T-helper 22 cell (primary cell): Measurements from ENCODE around the gene FBLN1.

Experiments used
- DNase-seq: peaks from one replicate; pipeline ENCODE4 v3.0.0-alpha.2; 2020; ENCODE audit warnings: low read depth

FBLN1 gene

GRCh38 chr22:45504373-45505341 is 2.0 kb downstream of the FBLN1 start:
- DNase-seq: no peak

DNA sequence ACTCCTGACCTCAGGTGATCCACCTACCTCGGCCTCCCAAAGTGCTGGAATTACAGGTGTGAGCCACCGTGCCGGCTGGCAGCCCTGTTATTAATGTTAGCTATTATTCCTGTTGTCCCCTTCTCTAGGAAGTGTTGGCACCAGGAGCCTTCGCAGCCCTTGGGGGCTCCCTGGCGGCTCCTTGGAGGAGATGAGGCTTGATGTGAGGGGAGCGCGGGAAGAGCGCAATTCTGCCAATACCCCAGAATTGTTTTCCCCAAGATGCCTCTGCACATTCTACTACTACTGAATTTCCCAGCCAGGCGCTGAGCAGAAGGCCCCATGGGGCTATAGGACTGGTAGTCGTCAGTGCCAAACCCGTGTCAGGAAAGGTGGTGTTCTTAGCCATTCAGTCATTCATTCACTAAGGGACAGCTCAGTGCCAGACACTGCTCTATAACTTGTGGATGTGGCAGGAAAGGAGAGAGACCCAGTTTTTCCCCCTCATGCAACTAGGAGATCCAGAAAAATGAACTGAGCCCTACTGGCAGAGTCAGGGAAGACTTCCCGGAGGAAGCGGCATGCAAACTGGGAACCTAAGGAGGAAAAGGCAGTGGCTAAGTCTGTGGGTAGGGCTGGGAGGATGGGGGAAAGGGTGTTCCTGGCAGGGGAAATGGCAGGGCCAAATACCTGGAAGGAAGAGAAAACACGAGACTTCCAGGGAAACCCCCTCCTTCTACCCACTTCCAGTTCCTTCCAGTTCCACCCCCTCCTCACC is 3.5 kb downstream of the FBLN1 start:
- DNase-seq: no peak

GRCh38 chr22:45506816-45507360 is 4.2 kb downstream of the FBLN1 start:
- no peak for DNase-seq

DNA sequence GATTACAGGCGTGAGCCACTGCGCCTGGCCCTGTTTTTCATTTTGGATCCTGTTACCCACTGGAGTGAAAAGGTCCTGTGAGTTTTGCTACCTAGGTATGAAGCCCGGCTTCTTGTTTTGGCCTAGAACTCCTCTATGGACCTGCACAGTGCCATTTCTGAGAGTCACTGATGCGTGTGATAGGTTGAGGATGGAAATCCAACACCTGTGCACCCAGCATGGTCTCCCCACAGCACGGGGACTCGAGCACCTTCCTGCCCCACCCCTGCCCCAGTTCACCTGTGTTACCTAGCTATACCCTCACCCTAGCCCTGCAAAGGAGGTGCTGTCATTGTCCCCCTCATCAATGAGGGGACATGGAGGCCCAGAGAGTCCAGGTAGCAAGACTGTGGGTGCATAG is 5.1 kb downstream of the FBLN1 start:
- DNase-seq: no peak

DNA sequence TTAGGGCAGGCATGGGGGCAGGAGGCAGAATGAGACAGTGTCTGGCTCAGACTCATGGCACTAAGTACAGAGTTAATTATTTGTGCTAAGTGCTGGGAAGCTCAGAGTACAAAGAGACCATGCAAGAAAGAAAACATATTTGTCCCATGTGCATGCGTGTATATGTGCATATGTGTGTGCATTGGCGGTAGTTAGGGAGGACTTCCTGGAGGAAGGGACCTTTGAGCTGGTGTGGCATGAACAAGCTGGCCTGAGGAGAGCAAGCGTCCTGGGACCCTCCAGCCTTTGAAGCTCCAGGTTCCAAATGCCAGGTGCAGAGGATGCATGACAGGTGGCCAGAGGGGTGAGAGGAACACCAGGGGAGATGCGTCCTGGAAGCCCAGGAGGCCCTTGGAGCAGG is 6.1 kb downstream of the FBLN1 start:
- DNase-seq: no peak

DNA sequence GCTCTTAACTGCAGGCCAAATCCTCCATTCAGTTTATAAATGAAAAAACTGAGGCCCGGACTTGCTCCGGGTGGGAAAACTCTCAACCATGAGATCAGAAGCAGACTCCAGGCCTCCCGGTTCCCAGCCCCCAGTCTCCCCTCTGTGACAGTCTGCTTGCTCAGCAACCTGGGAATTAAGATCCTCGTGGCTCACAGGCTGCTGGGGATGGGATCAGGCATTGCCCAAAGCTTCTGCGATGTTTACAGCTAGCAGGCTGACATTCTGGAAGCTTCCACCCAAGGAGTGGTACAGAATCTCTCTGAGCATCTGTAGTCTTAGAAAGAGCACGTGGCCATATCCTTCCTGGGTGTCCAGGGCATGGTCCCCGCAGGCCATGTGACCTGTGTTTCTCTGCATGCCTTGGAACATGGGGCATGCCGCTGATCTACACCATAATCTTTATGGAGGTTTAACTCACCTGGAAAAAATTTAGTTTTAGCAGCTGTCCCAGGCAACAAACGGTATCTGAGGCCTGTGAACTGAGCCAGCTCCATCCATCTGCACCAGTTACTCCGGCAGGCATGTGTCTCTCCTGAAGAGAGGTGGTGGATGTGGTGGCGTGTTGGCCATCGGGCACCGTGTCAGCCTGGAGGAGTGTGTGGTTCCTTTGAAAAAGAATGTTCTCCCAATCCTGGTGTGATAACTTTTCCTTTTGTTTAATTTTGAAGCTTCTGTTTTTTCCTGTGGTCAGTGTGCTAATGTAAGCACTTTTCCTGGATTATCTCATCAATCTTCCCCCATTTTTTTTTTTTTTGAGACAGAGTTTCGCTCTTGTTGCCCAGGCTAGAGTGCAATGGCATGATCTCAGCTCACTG is 7.9 kb downstream of the FBLN1 start:
- DNase-seq: no peak

GRCh38 chr22:45511847-45512261 is 9.2 kb downstream of the FBLN1 start:
- no peak for DNase-seq

DNA sequence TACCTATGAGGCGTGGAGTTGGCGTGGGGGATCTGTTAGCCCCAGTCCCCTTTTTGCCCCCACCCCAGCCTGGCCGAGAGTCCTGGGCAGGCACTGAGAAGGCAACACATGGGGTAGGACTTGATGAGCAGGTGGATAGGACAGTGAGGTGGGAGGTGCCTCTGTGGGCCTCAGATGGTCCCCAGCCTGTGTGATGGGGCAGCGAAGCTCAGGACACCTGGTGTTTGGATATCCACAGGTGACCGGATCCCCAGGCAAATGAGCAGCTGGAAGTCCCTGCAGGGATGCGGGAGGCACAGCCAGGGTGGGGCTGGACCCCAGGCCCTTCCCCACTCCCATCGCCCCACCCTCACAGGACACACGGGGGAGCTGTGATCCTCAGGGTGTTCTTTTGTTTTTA is 9.7 kb downstream of the FBLN1 start:
- no peak for DNase-seq

- no peak for DNase-seq
Observed at GRCh38 chr22:45515676-45516075, 13.0 kb downstream of the FBLN1 start.

GRCh38 chr22:45516163-45516562 is 13.5 kb downstream of the FBLN1 start:
- DNase-seq: no peak

DNA sequence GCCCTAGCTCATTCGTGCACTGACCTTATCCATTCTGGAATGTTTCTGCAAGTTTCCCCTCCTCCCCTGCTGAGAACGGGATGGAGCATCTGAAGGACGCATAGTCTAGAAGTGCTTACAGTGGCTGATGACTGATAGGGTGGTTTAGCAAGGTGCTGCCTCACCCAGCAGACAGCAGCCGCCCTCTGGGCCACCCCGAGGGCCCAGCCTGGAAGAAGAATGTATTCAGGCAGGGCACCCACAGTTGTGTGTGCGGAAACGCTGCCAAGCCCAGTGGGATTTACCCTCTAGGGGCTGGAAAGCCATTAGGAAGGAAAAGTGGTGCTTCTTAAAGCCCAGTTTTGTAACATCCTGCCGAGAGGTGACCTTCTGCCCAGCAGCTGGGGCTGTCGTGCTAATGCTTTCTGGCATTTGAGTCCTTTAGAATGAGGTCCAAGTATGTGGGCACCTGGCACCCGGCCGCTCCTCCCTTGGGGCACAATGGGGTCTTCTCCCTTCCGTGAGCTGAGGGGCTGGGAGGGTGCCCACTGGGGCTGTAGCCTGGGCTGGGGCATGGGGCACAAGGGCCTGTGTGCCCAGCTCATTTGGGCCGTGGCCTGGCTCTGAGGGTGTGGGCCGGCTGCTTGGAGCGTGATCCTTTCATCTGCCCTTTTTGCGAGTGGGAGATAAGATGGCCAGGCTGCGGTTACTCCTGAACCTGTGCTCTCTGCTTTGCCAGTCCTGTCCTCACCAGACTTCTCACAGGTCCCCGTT is 14.4 kb downstream of the FBLN1 start:
- no peak for DNase-seq

DNA sequence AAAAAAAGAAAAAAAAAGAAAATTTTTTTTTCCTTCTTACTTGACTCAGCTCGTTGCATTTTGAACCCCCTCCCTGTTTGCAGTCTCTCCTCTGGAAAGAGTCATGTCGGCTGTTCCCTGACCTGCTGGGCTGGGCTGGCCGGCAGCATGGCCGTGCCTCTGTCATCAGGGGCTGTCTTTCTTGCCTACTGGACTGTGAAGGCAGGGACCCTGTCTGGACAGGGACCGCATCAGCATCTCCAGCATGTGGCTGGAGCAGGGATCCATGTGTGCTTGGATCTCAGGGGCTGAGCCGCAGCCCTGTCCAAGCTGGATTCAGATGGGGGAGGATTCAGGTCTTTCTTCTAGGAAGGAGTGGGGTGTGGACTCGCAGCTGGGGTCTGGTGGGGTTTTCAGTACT is 15.5 kb downstream of the FBLN1 start:
- no peak for DNase-seq

- DNase-seq: no peak
Observed at GRCh38 chr22:45518580-45518991, 15.9 kb downstream of the FBLN1 start.

DNA sequence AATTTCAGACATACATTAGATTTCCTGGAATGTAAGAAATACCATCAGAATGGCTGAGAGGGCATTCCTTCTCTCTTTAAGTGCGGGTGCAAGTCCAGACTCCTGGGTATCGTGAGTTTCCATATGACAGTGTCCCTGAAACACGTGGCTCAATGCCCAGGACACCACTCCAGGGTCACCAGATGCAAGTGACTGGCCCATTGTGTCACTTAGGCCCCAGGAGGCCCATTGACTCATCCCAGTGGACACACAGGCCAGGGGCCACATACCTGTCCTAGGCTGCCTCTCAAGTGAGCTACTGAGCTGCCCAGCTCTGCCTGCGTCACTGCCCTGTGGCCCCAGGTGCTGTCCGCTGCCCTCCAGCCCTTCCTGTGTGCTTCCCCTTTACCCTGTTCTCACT is 18.5 kb downstream of the FBLN1 start:
- no peak for DNase-seq

DNA sequence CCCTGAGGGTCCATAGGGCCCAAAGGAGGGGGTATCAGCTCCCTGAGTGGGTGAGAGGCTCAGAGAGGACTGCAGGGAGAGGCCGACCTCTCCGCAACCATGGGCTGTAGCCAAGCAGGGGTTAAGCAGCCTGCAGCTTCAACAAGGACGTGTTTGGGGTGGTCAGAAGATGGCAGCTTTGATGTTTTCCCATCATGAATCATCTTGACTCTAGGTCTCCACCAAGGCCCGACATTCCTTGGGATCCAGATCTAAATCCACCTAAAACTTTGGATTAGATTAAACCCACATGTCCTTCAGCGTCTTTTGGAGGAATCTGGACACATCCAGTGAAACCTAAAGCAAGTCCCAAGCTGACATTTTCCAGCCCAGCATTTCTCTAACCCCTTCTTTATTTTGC is 19.8 kb downstream of the FBLN1 start:
- no peak for DNase-seq

GRCh38 chr22:45524157-45524556 is 21.5 kb downstream of the FBLN1 start:
- no peak for DNase-seq

DNA sequence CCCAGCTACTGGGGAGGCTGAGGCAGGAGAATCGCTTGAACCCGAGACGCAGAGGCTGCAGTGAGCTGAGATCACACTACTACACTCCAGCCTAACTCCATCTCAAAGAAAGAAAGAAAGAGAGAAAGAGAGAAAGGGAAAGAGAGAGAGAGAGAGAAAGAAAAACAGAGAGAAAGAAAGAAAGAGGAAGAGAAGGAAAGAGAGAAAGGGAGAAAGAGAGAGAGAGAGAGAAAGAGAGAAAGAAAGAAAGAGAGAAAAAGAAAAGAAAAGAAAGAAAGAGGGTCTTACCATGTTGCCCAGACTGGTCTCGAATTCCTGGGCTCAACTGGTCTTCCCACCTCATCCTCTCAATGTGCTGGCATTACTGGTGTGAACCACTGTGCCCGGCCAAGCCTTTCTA is 22.3 kb downstream of the FBLN1 start:
- no peak for DNase-seq

DNA sequence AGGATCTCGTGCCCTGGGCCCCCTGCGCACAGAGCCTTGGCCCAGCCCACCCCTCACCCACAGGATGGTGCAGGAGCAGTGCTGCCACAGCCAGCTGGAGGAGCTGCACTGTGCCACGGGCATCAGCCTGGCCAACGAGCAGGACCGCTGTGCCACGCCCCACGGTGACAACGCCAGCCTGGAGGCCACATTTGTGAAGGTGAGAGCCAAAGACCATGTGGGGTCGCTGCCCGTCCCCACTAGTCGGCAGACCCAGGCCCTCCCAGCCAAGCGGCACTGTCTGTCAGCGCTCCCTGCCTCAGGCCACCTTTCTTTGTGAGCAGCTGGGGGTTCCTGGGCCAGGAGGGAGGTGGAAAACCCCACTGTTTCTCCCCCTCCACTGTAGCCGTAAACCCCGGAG is 22.8 kb downstream of the FBLN1 start:
- no peak for DNase-seq

DNA sequence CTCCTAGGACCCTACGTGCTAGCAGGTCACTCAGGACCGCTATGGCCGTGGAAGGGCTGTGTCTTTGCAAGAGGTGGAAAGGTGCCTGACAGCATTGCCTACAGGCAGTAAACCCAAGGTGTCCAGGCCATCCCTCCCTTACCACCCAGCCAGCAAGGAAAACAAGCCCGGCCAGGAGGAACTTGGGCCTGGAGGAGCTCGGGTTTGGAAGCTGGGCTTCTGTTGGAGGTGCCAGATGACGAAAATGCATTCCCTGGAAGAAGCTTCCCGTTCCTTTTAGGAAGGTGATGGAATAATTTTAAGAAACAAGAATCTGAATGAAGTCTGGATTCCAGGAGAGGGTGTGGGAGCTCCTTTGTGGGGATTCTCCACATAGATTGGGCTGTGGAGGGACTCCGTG is 23.6 kb downstream of the FBLN1 start:
- no peak for DNase-seq

DNA sequence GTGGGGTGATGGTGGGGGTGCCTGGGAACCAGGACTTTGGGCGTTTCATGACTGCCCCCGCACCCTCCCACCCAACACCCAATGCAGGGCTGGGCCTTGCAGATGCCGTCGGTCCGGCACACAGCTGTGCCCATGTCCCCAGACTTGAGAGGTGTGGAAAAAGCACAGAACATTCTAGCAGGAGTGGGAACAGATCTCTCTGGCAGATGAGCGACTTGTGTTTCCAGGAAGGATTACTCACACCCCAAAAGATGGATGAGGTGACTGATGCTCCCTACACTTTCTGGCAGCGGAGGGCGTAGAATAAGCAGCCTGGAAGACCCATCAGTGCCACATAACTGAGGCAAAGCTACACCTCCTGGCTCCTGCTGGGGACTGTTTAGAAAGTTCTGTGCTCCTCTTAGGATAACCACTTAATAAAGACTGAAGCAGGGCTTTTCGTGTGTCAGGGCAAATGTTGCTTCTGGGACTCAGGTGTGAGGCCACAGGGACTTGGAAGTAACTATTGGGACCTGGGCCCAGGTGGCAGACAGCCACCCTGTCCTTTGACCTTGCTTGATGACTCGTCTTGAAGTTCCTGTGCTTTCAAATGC is 24.2 kb downstream of the FBLN1 start:
- DNase-seq: no peak

- DNase-seq: no peak
Observed at GRCh38 chr22:45527456-45527855, 24.8 kb downstream of the FBLN1 start.
